Activated CD8-positive, alpha-beta memory T cell treated with anti-CD3 and anti-CD28 coated beads, Interleukin-2, amount 50 U/mL, for 48 hours (primary cell): ENCODE results near the gene DNER.
"Not testable (repeated sequence)": the region's sequence is repeated elsewhere in the genome, so short reads cannot be mapped to it uniquely, and the experiment has no call there.

Experiments
- DNase-seq: peaks from one replicate; pipeline ENCODE4 v3.0.0-alpha.2; 2020

The DNER gene

DNA sequence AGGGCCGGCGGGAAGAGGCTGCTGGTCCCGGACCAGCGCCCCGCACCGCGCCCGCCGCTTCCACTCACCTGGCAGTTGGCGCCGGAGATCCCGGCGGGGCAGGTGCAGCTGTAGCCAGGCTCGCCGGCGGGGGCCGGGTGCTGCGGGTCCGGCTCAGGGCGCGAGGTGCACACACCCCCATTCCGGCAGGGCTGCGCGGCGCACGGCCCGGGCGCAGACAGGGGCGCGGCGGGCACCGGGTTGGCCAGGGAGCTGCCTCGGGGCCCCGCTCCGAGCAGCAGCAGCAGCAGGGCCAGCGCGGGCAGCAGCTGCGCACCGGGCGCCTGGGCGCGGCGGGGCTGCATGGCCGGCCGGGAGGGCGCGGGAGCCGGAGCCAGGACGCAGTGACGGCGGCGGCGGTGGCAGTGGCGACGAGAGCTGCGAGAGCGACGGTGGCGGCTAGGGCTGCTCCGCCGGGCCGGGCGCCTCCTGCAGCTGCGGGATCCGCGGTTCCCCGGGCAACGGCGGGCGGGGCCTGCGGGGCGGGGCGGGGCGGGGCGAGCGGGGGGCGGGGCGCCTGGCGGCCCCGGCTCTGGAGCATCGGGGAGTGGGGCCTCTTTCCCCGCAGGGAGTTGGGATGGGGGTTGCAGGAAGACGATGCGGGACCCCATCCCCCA is at the start of gene DNER:
Gene DNER (minus strand): TSS at position 476 of the 656 bp plus-strand sequence. CDS start 132 bp downstream, at position 344.
- peak; percentile 75 for DNase-seq

DNA sequence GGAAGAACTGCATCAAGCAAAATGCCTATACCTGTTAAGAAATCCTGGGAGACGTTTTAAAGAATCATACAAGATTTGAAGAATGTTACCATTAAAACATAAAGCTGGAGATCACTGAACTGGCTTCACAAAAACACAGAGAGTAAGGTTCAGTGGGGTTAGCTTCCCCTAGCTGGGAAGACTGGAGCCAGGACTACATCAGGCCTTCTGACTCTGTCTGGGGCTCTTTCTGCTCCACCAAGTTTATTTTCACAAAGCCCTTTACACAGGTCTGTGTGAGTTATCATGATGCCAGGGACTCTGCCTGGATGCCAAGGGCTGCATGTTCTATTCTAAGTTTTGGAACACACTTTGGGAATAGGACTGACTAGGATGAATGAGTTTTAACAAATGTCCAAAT is 47.3 kb upstream of the DNER start:
- no peak for DNase-seq

DNA sequence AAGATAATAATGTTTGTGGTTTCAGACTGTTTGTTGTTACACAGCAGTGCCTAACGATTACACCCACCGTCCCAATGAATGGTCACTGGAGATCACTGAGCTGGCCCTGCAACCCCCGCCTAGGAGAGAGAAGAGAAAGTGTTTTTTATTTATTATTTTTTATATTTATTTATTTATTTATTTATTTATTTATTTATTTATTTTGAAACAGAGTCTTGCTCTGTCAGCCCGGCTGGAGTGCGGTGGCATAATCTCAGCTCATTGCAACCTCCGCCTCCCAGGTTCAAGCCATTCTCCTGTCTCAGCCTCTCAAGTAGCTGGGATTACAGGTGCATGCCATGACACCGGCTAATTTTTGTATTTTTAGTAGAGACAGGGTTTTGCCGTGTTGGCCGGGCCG is 43.1 kb upstream of the DNER start:
- DNase-seq = not testable (repeated sequence)

DNA sequence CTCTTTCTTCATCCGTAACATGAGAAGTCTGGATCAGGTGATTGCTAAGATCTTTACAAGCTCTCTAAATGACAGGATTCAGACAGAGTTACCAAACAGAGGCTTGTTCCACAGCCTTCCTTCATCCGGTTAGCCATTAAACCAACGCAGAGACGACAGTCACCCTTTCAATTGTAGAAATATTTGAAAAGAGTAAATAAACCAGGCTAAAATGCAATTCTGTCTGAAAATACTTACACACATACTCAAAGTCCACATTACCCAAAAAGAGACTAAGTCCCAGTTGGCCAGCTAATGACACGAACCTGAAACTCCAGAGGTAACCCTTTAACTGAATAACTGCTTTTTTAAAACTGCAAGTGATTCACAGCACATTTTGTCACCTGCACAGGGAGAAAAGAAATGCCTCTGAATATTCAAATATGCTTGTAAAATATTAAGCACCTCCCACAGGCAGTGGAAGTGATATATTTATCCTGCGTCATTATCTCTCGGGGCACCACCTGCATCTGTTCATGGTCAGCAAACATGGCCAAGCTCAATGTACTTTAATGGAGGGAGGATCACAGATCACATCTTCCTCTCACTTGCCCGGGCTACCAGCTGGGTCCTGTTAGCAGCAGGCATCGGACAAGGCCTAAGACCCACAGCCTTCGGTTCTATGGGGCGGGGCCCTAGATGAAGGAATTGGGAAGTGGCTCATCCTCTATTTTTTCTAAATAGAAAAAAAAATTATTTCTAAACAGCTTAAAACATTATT is 38.8 kb upstream of the DNER start:
- no peak for DNase-seq

- DNase-seq = no peak
Measured at GRCh38 chr2:229749779-229750178, 35.4 kb upstream of the DNER start.

- DNase-seq = no peak
Measured at GRCh38 chr2:229748950-229749349, 34.6 kb upstream of the DNER start.

DNA sequence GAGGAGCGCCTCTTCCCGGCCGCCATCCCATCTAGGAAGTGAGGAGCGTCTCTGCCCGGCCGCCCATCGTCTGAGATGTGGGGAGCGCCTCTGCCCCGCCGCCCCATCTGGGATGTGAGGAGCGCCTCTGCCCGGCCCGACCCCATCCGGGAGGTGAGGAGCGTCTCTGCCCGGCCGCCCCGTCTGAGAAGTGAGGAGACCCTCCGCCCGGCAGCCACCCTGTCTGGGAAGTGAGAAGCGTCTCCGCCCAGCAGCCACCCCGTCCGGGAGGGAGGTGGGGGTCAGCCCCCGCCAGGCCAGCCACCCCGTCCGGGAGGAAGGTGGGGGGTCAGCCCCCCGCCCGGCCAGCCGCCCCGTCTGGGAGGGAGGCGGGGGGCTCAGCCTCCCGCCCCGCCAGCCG is 28.3 kb upstream of the DNER start:
- not testable (repeated sequence) for DNase-seq

DNA sequence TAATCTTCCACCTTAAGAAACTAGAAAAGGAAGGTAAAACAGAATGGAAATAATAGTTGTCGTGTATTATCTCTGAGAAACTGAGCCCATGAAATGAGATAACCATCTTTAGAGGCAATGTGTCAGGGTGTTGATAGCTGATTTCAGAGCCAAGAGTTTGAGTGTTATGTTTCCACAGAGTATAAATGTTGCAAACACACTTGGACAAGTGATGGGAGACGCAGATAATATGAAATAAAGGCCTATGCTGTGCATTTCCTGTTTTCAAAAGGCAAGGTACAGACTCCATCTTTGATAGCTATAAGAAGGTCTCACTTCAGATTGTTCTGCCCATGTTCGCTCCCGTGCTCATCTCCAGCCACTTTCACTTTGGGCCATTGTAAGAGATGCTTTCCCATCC is 25.9 kb upstream of the DNER start:
- no peak for DNase-seq

GRCh38 chr2:229738024-229738625 is 23.8 kb upstream of the DNER start:
- no peak for DNase-seq

DNA sequence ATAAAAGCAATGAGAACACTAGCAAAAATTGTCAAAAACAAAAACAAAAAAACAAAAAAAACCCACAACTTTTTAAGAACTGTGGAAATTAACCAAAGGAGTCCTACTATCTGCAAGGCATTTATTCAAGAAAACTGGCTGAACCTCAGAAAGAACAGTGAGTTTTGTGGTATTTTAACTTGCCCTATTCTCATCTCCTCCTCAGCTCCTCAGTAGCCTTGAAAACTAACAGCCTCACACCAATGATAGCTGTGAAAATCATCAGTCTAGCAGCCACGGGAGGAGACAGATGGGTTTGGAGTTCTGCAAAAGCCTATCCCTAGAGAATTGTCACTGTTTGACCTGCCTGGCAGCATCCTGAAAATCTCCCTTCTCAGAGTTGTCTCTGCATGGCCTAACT is 20.1 kb upstream of the DNER start:
- no peak for DNase-seq

GRCh38 chr2:229733611-229734245 is 19.4 kb upstream of the DNER start:
- DNase-seq = no peak

DNA sequence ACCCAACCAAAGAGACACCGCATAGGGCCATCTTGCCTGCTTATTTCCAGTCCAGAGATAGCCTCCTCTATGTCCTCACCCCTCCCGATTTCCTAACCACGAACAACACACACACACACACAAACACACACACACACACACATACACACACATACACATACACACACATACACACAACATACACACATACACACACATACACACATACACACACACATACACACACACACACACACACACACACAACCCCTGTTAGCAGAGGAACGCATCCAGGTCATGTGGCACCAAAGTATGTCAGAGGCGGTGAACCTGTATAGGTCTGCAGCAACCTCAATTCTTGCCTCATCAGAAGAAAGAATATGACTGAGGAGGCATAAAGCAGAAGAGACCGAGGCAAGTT is 18.5 kb upstream of the DNER start:
- DNase-seq = no peak

GRCh38 chr2:229731916-229732315 is 17.6 kb upstream of the DNER start:
- DNase-seq = no peak

DNA sequence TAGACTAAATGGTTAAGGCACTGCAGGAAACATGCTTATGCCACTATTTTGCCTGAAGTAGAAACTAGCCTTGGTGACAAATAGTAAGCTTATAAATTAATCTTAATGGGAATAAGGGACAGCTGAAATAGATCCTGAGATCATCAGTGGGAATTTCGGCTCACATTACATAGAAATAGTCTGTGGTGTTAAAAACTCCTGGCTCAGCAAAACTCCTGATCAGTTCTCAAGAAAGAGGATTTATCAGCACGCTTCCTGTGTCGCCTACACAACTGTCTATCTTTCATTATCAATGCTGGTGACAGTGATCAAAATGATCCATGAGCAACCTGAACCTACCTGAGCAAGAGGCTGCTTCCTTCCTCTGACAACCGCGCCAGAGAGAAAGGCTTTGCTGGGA is 17.0 kb upstream of the DNER start:
- DNase-seq = no peak

GRCh38 chr2:229728370-229728769 is 14.0 kb upstream of the DNER start:
- no peak for DNase-seq

GRCh38 chr2:229726643-229727042 is 12.3 kb upstream of the DNER start:
- no peak for DNase-seq

DNA sequence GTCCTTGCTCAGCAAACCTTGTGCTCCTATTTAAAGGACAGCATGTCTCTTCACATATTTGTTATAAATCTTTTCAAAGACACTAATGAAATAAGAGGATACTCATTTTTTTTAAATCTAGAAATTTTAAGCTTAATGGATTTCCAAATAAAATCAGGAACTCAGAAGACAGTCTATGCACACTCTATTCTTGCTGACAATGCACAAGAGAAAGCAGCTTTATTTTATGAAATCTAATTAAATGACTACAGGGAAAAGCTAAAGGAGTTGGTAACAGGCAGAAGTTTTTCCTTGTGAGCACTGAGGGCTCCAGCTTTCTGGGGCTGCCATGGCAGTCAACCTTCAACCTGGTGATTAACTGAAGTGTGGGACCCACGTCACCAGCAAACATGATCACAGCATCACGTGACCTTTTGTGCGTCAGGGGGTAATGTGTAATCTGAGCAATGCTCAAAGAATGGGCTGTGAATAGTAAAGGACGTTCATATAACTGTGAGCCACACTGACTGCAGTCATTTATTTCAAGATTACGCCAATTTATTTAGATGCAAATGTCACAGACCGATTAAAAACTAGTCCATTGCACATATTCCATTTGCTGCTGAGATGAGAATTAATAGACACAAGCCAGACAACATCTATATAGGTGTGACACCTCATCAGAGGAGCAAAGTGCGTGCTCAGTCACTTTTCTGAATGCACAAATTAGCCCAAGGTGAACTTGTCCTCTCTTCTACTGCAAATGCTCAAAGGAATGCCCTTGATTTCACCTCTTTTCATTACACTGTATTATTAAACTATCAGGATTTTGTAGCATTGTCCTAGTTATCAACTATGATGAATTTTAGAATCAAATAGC is 11.6 kb upstream of the DNER start:
- no peak for DNase-seq

DNA sequence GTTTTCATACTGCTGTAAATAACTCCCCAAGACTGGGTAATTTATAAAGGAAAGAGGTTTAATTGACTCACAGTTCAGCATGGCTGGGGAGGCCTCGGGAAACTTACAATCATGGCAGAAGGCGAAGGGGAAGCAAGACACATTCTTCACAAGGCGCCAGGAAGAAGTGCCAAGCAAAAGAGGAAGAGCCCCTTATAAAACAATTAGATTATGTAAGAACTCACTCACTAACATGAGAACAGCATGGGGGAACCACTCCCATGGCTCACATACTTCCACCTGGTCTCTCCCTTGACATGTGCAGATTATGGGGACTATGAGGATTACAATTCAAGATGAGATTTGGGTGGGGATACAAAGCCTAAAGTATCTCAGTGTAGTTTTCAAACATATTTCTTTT is 8.8 kb upstream of the DNER start:
- DNase-seq = not testable (repeated sequence)

DNA sequence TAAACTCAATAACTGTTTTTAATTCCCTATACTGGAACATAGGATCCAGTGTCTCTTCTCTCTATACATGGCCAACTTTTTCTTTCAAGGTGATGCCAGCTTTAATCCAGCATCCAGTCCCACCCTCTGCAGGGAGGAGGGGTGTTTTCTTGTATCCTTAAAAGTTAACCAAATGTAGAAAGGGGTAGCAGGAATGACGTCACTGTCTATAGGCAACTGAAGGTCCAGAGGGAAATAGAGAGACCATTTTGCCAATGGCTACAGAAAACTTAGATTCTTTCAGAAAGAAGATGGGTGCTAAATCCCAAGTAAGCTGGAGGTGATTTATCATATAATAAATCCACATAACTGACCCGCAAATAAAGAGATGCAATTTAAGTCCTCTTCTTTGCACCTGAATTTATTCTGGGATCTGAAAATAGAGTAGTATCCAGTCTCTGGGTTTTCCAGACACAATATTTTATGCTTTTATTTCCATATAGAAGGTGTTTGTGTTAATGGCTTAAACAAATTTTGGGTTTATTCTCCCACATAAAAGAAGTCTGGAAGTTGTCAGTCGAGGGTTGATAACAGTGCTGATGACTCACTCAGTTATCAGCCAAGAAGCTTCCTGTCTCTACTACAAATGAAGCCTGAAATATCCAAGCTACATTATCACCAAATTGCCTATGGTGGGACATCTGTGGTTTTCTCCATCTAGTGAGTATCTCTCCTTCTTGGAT is 5.7 kb upstream of the DNER start:
- no peak for DNase-seq

DNA sequence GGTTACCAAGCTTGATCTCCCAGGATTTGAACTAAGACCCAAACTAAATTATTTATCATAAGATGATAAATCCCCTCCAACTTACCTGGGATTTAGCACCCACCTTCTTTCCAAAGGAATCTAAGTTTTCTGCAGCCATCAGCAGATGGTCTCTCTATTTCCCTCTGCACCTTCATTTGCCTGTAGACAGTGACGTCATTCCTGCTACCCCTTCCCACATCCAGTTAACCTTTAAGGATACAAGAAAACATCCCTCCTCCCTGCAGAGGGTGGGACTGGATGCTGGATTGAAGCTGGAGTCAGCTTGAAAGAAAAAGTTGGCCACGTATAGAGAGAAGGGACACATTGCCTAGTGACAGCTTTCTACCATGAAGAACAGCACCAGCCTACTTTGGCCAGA is 3.7 kb upstream of the DNER start:
- DNase-seq = no peak

DNA sequence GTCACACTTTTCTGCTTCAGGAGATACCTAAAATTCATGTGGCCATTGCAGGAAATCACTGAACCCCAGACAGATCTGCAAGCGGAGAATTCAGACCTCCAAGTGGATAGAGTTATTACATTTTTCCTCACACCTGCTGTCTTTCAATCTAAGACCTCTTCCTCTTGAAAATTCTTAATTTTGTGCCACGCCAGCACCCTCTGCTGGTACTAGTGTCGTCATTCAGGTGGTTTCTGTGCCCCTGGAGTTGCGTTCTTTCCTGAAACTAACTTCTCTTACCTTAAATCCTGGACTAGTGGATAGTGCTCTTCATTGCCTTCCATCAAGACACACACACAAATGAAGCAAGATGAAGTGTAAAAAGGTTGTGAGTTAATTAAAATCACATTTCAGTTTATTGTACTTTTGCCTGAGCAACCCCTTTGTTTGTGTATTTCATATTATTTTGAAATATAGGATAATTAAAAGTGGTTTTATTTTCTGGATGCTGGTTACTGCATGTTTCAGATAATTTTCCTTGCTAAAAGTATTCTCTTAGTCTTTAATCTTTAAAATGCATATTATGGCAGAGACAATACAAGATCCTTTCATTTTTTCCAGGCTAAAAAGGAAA is 1.6 kb upstream of the DNER start:
- DNase-seq = no peak
